ENCODE measurements around the gene USPL1. TPM values are rescaled to one million over a fixed set of nuclear protein-coding genes. Genes with fewer than 3 reads are reported as not detected.
"Not testable (repeated sequence)": the region's sequence is repeated elsewhere in the genome, so short reads cannot be mapped to it uniquely, and the experiment has no call there.

USPL1 gene
- total RNA-seq, 2 donors from 2014 or later: 9.4 to 10.3 TPM

- DNase-seq (no peak), ATAC-seq (no peak)
- intact Hi-C loops (cut with DNase I, micrococcal nuclease): no loop called here
Observed at GRCh38 chr13:30608364-30608763, 9.4 kb upstream of the USPL1 start.

- intact Hi-C loops (cut with DNase I, micrococcal nuclease): loop anchor here in 1 of 2 donors (10.0 kb wide), 1 partner anchor 146 kb away; the partner anchor contains the start of gene HMGB1
- DNase-seq (no peak), ATAC-seq (no peak)
Observed at GRCh38 chr13:30610311-30610710, 7.4 kb upstream of the USPL1 start.

GRCh38 chr13:30615481-30615865 is 2.2 kb upstream of the USPL1 start:
- intact Hi-C loops (cut with DNase I, micrococcal nuclease): loop anchor here in 1 of 2 donors (10.0 kb wide), 1 partner anchor 151 kb away; the partner anchor contains the start of gene HMGB1
- no peak for ATAC-seq
- no peak for DNase-seq

- DNase-seq (no peak), ATAC-seq (no peak)
- intact Hi-C loops (cut with DNase I, micrococcal nuclease): loop anchor here in 1 of 2 donors (10.0 kb wide), 1 partner anchor 151 kb away; the partner anchor contains the start of gene HMGB1
Observed at GRCh38 chr13:30615866-30616541, 1.7 kb upstream of the USPL1 start.

- peak; percentile 54 for ATAC-seq
- peak; percentile 66 to 71 for DNase-seq
- intact Hi-C loops (cut with DNase I, micrococcal nuclease): loop anchor here in 1 of 2 donors (10.0 kb wide), 1 partner anchor 152 kb away; the partner anchor contains the start of gene HMGB1
Observed at GRCh38 chr13:30616927-30617314, 799 bp upstream of the USPL1 start.

GRCh38 chr13:30618186-30618929 is 638 bp downstream of the USPL1 start:
- intact Hi-C loops (cut with DNase I, micrococcal nuclease): loop anchor here in 1 of 2 donors (10.0 kb wide), 1 partner anchor 154 kb away; the partner anchor contains the start of gene HMGB1
- peak in 1 of 2 donors; percentile 43 for DNase-seq
- no peak for ATAC-seq

GRCh38 chr13:30618930-30619279 is 1.2 kb downstream of the USPL1 start:
- intact Hi-C loops (cut with DNase I, micrococcal nuclease): loop anchor here in 1 of 2 donors (10.0 kb wide), 1 partner anchor 154 kb away; the partner anchor contains the start of gene HMGB1
- ATAC-seq (no peak), DNase-seq (no peak)

GRCh38 chr13:30619731-30620130 is 2.0 kb downstream of the USPL1 start:
- intact Hi-C loops (cut with DNase I, micrococcal nuclease): loop anchor here in 1 of 2 donors (10.0 kb wide), 1 partner anchor 155 kb away; the partner anchor contains the start of gene HMGB1
- ATAC-seq: no peak
- DNase-seq: no peak

- DNase-seq (no peak), ATAC-seq (no peak)
- intact Hi-C loops (cut with DNase I, micrococcal nuclease): no loop called here
Observed at GRCh38 chr13:30620941-30621340, 3.2 kb downstream of the USPL1 start.

- DNase-seq (no peak), ATAC-seq (no peak)
- intact Hi-C loops (cut with DNase I, micrococcal nuclease): no loop called here
Observed at GRCh38 chr13:30622551-30622950, 4.8 kb downstream of the USPL1 start.

- no peak for DNase-seq
- intact Hi-C loops (cut with DNase I, micrococcal nuclease): no loop called here
- ATAC-seq: no peak
Observed at GRCh38 chr13:30623392-30623791, 5.7 kb downstream of the USPL1 start.

- intact Hi-C loops (cut with DNase I, micrococcal nuclease): no loop called here
- ATAC-seq (no peak), DNase-seq (no peak)
Observed at GRCh38 chr13:30624630-30625029, 6.9 kb downstream of the USPL1 start.

GRCh38 chr13:30629527-30629926 is 11.8 kb downstream of the USPL1 start:
- DNase-seq: no peak

GRCh38 chr13:30633861-30634260 is 16.1 kb downstream of the USPL1 start:
- ATAC-seq (no peak), DNase-seq (no peak)
- intact Hi-C loops (cut with DNase I, micrococcal nuclease): no loop called here

More at GRCh38 chr13:30629527-30629926, 11.8 kb downstream of the USPL1 start:
- intact Hi-C loops (cut with DNase I, micrococcal nuclease): no loop called here
- peak; percentile 33 for ATAC-seq

GRCh38 chr13:30634838-30635237 is 17.1 kb downstream of the USPL1 start:
- intact Hi-C loops (cut with DNase I, micrococcal nuclease): no loop called here
- ATAC-seq (no peak), DNase-seq (no peak)

- ATAC-seq (no peak), DNase-seq (no peak)
- intact Hi-C loops (cut with DNase I, micrococcal nuclease): no loop called here
Observed at GRCh38 chr13:30638301-30638700, 20.6 kb downstream of the USPL1 start.

- ATAC-seq (no peak), DNase-seq (no peak)
- intact Hi-C loops (cut with DNase I, micrococcal nuclease): no loop called here
Observed at GRCh38 chr13:30639671-30640070, 22.0 kb downstream of the USPL1 start.

GRCh38 chr13:30641173-30641572 is 23.5 kb downstream of the USPL1 start:
- intact Hi-C loops (cut with DNase I, micrococcal nuclease); ATAC-seq; DNase-seq: not testable (repeated sequence)

- ATAC-seq: no peak
- DNase-seq: no peak
- intact Hi-C loops (cut with DNase I, micrococcal nuclease): no loop called here
Observed at GRCh38 chr13:30645629-30646028, 27.9 kb downstream of the USPL1 start.

GRCh38 chr13:30647420-30647819 is 29.7 kb downstream of the USPL1 start:
- DNase-seq: no peak
- intact Hi-C loops (cut with DNase I, micrococcal nuclease): no loop called here
- no peak for ATAC-seq

Measured in left colon (tissue), 2 donors.